HFF-Myc (cell line): ENCODE measurements around the gene IFI6.
A peak's percentile ranks its signal among the peaks of the same experiment; 100 is the strongest.
"Not testable (repeated sequence)": the region's sequence is repeated elsewhere in the genome, so short reads cannot be mapped to it uniquely, and the experiment has no call there.

Experiments
- DNase-seq: peaks from one replicate; pipeline ENCODE4 v3.0.0-alpha.2; 2011; ENCODE audit warnings: low read depth; ENCODE audit errors: extremely low read depth
- H3K4me3 ChIP-seq: replicated peaks from 2 replicates; pipeline ENCODE4 v1.5.1; 2011; ENCODE audit warnings: low read depth, mild to moderate bottlenecking, control low read depth, low read length
- CTCF ChIP-seq: IDR thresholded peaks from 2 replicates; pipeline ENCODE4 v1.5.1; 2012; ENCODE audit warnings: mild to moderate bottlenecking, low read depth, low read length, control low read depth; ENCODE audit errors: missing control alignments

Gene IFI6

GRCh38 chr1:27621051-27621920, 50.7 kb downstream of the IFI6 start:
- no peak overlapping the region for H3K4me3 ChIP-seq
- no peak for DNase-seq
- TF ChIP-seq CTCF, result no peak

- not testable (repeated sequence) for H3K4me3 ChIP-seq, DNase-seq
These were observed 52.1 kb downstream of the IFI6 start for GRCh38 chr1:27619782-27620438.

GRCh38 chr1:27618341-27619082, 53.5 kb downstream of the IFI6 start:
- no peak for DNase-seq
- no peak overlapping the region for H3K4me3 ChIP-seq
- TF ChIP-seq CTCF, result no peak

GRCh38 chr1:27617420-27617819, 54.6 kb downstream of the IFI6 start:
- no peak for TF ChIP-seq CTCF
- H3K4me3 ChIP-seq, result no peak overlapping the region
- DNase-seq, result no peak

- peak; percentile 23 for TF ChIP-seq CTCF
- no peak overlapping the region for H3K4me3 ChIP-seq
- DNase-seq, result no peak
These were observed 55.6 kb downstream of the IFI6 start for GRCh38 chr1:27616441-27616840.
